Islet precursor cell (in vitro differentiated cells): ENCODE data around the gene TLCD1.

Experiments used
- DNase-seq: peaks from one replicate; pipeline ENCODE4 v3.0.0-alpha.2; 2018

TLCD1 gene

DNA sequence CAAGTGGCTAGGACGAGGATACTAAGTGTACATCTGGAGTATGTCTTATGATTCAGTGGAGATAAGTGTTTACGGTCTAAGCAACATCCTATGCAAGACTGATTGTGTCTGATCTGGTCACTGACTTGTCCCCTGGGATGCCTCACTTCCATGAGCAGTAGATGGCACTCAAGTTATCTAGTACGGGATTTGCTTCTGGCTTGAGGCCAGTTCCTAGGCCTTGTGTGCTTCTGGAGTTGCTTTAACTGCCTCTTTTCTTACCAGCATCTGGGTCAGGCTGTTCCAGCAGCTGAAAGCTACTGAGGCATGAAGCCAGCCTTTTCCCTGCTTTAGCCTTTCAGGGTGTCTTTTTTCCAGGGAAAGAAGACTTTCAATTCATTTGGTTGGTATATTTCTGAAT is 41.1 kb downstream of the TLCD1 start:
- DNase-seq: peak; percentile 60

DNA sequence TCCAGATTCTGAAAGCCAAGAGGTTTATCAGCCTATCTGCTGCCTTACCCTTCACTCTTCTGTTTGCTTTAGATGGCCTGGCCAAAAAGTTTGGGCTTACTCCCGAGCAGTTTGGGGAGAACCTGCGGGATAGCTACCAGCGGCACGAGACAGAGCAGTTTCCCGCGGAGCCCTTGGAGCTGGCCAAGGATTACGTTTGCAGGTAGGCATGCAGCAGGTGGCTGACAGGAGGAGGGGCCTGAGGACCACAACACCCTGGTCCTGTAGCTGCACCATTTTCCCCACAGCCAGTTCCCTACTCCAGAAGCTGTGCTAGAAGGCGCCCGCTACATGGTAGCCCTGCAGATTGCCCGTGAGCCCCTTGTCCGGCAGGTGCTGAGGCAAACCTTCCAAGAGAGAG is 43.4 kb downstream of the TLCD1 start:
- DNase-seq: no peak

GRCh38 chr17:28675980-28676379 is 50.1 kb downstream of the TLCD1 start:
- no peak for DNase-seq

GRCh38 chr17:28675490-28675889 is 50.5 kb downstream of the TLCD1 start:
- DNase-seq: no peak
